PC-3 (cell line): Measurements from ENCODE around the gene GPR50. TPM values are rescaled to one million over a fixed set of nuclear protein-coding genes. Genes with fewer than 3 reads are reported as not detected.

Source experiments
- ATAC-seq: fragments of 200-7000 bp; cut with Tn5 transposase; 2 replicates; pipeline ENCODE4 v1.9.1; 2020; ENCODE audit warnings: mild to moderate bottlenecking, moderate library complexity
- BruUV-seq: library from RNA; stranded (reverse); fragments of 400-500 nt; replicated peaks from 2 replicates; lab custom pipeline; 2021; lab: Mats Ljungman, UMichigan
- CTCF ChIA-PET: fragments of 300-600 bp; sonication (Branson Sonifier 250); formaldehyde crosslinking; loops from one replicate; lab custom pipeline; 2022; ENCODE audit warnings: antibody characterized with exemption; lab: Charles Lee
- POLR2A ChIA-PET: fragments of 300-600 bp; sonication (Branson Sonifier 250); formaldehyde crosslinking; loops from one replicate; lab custom pipeline; 2022; ENCODE audit warnings: antibody characterized with exemption; ENCODE audit not compliant: unreplicated experiment; lab: Charles Lee
- DNase-seq: peaks from one replicate; pipeline ENCODE4 v3.0.0-alpha.2; 2015
- H2AFZ ChIP-seq: fragments of 300-600 bp; sonication (generic); 2 replicates; pipeline ENCODE4 v1.6.0; 2016; ENCODE audit warnings: antibody characterized with exemption, low read length
- H3F3A ChIP-seq: fragments of 300-600 bp; sonication (generic); one replicate; pipeline ENCODE4 v1.6.0; 2017; ENCODE audit warnings: antibody characterized with exemption, low read length, control low read depth, mild to moderate bottlenecking; ENCODE audit not compliant: unreplicated experiment
- H3K27ac ChIP-seq: fragments of 300-600 bp; sonication (generic); 2 replicates; pipeline ENCODE4 v1.5.1; 2016; ENCODE audit warnings: mild to moderate bottlenecking, low read length
- H3K27me3 ChIP-seq: fragments of 300-600 bp; sonication (generic); 2 replicates; pipeline ENCODE4 v1.6.1; 2016; ENCODE audit warnings: low read length, mixed read lengths
- H3K36me3 ChIP-seq: fragments of 300-600 bp; sonication (generic); 2 replicates; pipeline ENCODE4 v1.6.1; 2016; ENCODE audit warnings: low read depth, mixed run types, low read length, mixed read lengths
- H3K4me1 ChIP-seq: fragments of 300-600 bp; sonication (generic); 2 replicates; pipeline ENCODE4 v1.5.1; 2016; ENCODE audit warnings: low read length; ENCODE audit not compliant: insufficient read depth
- H3K4me2 ChIP-seq: fragments of 300-600 bp; sonication (generic); 2 replicates; pipeline ENCODE4 v1.6.0; 2016; ENCODE audit warnings: low read length
- H3K4me3 ChIP-seq: fragments of 300-600 bp; sonication (generic); 2 replicates; pipeline ENCODE4 v1.5.1; 2016; ENCODE audit warnings: mild to moderate bottlenecking, low read length, mixed read lengths
- H3K79me2 ChIP-seq: fragments of 300-600 bp; sonication (generic); 2 replicates; pipeline ENCODE4 v1.6.1; 2017; ENCODE audit warnings: low read length, mixed read lengths
- H3K9ac ChIP-seq: fragments of 300-600 bp; sonication (generic); 2 replicates; pipeline ENCODE4 v1.6.0; 2016; ENCODE audit warnings: mild to moderate bottlenecking, low read length
- H3K9me2 ChIP-seq: fragments of 300-600 bp; sonication (generic); replicated peaks from 2 replicates; pipeline ENCODE4 v1.6.1; 2016; ENCODE audit warnings: mixed run types, low read length, mixed read lengths
- H3K9me3 ChIP-seq: fragments of 300-600 bp; sonication (generic); 2 replicates; pipeline ENCODE4 v1.6.1; 2016; ENCODE audit warnings: low read length, mixed read lengths
- H4K20me1 ChIP-seq: fragments of 300-600 bp; sonication (generic); 2 replicates; pipeline ENCODE4 v1.6.1; 2016; ENCODE audit warnings: low read length, mixed read lengths
- CTCF ChIP-seq: fragments of 300-600 bp; sonication (generic); conservative IDR thresholded peaks from 2 replicates; pipeline ENCODE4 v1.5.1; 2017; ENCODE audit warnings: antibody characterized with exemption, low read depth, mild to moderate bottlenecking, low read length
- EZH2 ChIP-seq: fragments of 300-600 bp; sonication (generic); IDR thresholded peaks from one replicate; pipeline ENCODE4 v1.6.1; 2017; ENCODE audit warnings: antibody characterized with exemption, mild to moderate bottlenecking, low read length; ENCODE audit not compliant: unreplicated experiment
- EZH2phosphoT487 ChIP-seq: fragments of 300-600 bp; sonication (generic); IDR thresholded peaks from 2 replicates; pipeline ENCODE4 v1.6.1; 2018; ENCODE audit warnings: mild to moderate bottlenecking, antibody characterized with exemption, low read length, borderline replicate concordance
- intact Hi-C: fragments of 100-400 bp; cut with micrococcal nuclease; formaldehyde crosslinking; loops from 2 replicates; pipeline ENCODE4 v1.9.0; 2023
- total RNA-seq: library from RNA; depleted of rRNA; stranded (reverse); fragments of >200 nt; gene quantifications from 2 replicates; pipeline ENCODE4 v1.2.3, GENCODE V29; 2014

Gene GPR50
- total RNA-seq, 1 experiment from 2014 or later: not detected

GRCh38 chrX:151180400-151180799 is 4.0 kb downstream of the GPR50 start:
- no peak for TF ChIP-seq EZH2
- TF ChIP-seq CTCF: no peak
- no peak for TF ChIP-seq EZH2phosphoT487
- H3K9me3 ChIP-seq: no peaks in the 10 kb centered on the region
- ATAC-seq (no peak), DNase-seq (no peak)
- no peak overlapping the region for H3K4me3 ChIP-seq
- H3F3A ChIP-seq: no peaks in the 10 kb centered on the region
- H3K36me3 ChIP-seq: no peaks in the 10 kb centered on the region
- ChIA-PET CTCF (no interaction called here), POLR2A (no interaction called here)
- no peaks in the 10 kb centered on the region for H3K79me2 ChIP-seq
- no peak overlapping the region for H3K27ac ChIP-seq
- H4K20me1 ChIP-seq: no peaks in the 10 kb centered on the region
- H3K4me2 ChIP-seq: no peak overlapping the region
- H3K9ac ChIP-seq: no peak overlapping the region
- no TSS peak for BruUV-seq
- intact Hi-C loops: no loop called here
- no peaks in the 10 kb centered on the region for H3K4me1 ChIP-seq
- no peaks in the 10 kb centered on the region for H3K9me2 ChIP-seq
- peaks cover 59% of the 10 kb centered on the region for H3K27me3 ChIP-seq
- H2AFZ ChIP-seq: no peak overlapping the region

GRCh38 chrX:151181088-151181487 is 4.7 kb downstream of the GPR50 start:
- ChIA-PET POLR2A (no interaction called here), CTCF (no interaction called here)
- intact Hi-C loops: no loop called here
- Histone ChIP-seq H3K9me2 (no peaks in the 10 kb centered on the region), H3K27me3 (peaks cover 57% of the 10 kb centered on the region), H3K9me3 (no peaks in the 10 kb centered on the region), H2AFZ (no peak overlapping the region), H3K27ac (no peak overlapping the region), H4K20me1 (no peaks in the 10 kb centered on the region), H3K79me2 (no peaks in the 10 kb centered on the region), H3K9ac (no peak overlapping the region), H3K4me1 (no peaks in the 10 kb centered on the region), H3K4me3 (no peak overlapping the region), H3K36me3 (no peaks in the 10 kb centered on the region), H3F3A (no peaks in the 10 kb centered on the region), H3K4me2 (no peak overlapping the region)
- TF ChIP-seq EZH2phosphoT487 (no peak), EZH2 (no peak), CTCF (no peak)
- ATAC-seq (no peak), DNase-seq (no peak)
- BruUV-seq: no TSS peak

GRCh38 chrX:151183233-151183753 is 6.9 kb downstream of the GPR50 start:
- DNase-seq (no peak), ATAC-seq (no peak)
- Histone ChIP-seq H3K9me3 (no peaks in the 10 kb centered on the region), H2AFZ (no peak overlapping the region), H3K4me2 (no peak overlapping the region), H3K79me2 (no peaks in the 10 kb centered on the region), H3K36me3 (no peaks in the 10 kb centered on the region), H4K20me1 (no peaks in the 10 kb centered on the region), H3K27me3 (peaks cover 53% of the 10 kb centered on the region), H3K4me1 (no peaks in the 10 kb centered on the region), H3K9me2 (no peaks in the 10 kb centered on the region), H3K9ac (no peak overlapping the region), H3F3A (no peaks in the 10 kb centered on the region), H3K27ac (no peak overlapping the region), H3K4me3 (no peak overlapping the region)
- ChIA-PET CTCF (no interaction called here), POLR2A (no interaction called here)
- intact Hi-C loops: no loop called here
- no peak for TF ChIP-seq CTCF
- no peak for TF ChIP-seq EZH2phosphoT487
- no peak for TF ChIP-seq EZH2
- BruUV-seq: no TSS peak
